ENCODE data around the gene TIMM21.

The TIMM21 gene

GRCh38 chr18:74147779-74148542 lies at the start of gene TIMM21, which contains the start of gene FBXO15:
Gene TIMM21, plus strand, starts transcription at chr18:74148523. Its CDS starts 286 bp downstream, at chr18:74148809.
Gene FBXO15, minus strand, starts transcription at chr18:74147834. Its CDS starts 49 bp downstream, at chr18:74147785.
- DNase-seq (ENCODE audit: low spot score): peak; percentile 96

- no peak for DNase-seq (ENCODE audit: low spot score)
These were observed 39.9 kb upstream of the TIMM21 start for GRCh38 chr18:74108460-74108859.

- no peak for DNase-seq (ENCODE audit: low spot score)
These were observed 38.2 kb upstream of the TIMM21 start for GRCh38 chr18:74110149-74110548.

- DNase-seq (ENCODE audit: low spot score): no peak
These were observed 37.3 kb upstream of the TIMM21 start for GRCh38 chr18:74110976-74111375.

GRCh38 chr18:74113711-74114110 lies 34.6 kb upstream of the TIMM21 start:
- DNase-seq (ENCODE audit: low spot score): no peak

- no peak for DNase-seq (ENCODE audit: low spot score)
These were observed 34.2 kb upstream of the TIMM21 start for GRCh38 chr18:74114116-74114515.

GRCh38 chr18:74115046-74115445 lies 33.3 kb upstream of the TIMM21 start:
- no peak for DNase-seq (ENCODE audit: low spot score)

- DNase-seq (ENCODE audit: low spot score): no peak
These were observed 31.4 kb upstream of the TIMM21 start for GRCh38 chr18:74116633-74117554.

- no peak for DNase-seq (ENCODE audit: low spot score)
These were observed 25.1 kb upstream of the TIMM21 start for GRCh38 chr18:74123200-74123599.

GRCh38 chr18:74124642-74125041 lies 23.7 kb upstream of the TIMM21 start:
- DNase-seq (ENCODE audit: low spot score): no peak

GRCh38 chr18:74126684-74127655 lies 21.4 kb upstream of the TIMM21 start:
- DNase-seq (ENCODE audit: low spot score): no peak

GRCh38 chr18:74128159-74128558 lies 20.2 kb upstream of the TIMM21 start:
- DNase-seq (ENCODE audit: low spot score): no peak

GRCh38 chr18:74131124-74131523 lies 17.2 kb upstream of the TIMM21 start:
- DNase-seq (ENCODE audit: low spot score): no peak

- no peak for DNase-seq (ENCODE audit: low spot score)
These were observed 16.1 kb upstream of the TIMM21 start for GRCh38 chr18:74132201-74132600.

- DNase-seq (ENCODE audit: low spot score): no peak
These were observed 10.3 kb upstream of the TIMM21 start for GRCh38 chr18:74137920-74138538.

- DNase-seq (ENCODE audit: low spot score): no peak
These were observed 8.9 kb upstream of the TIMM21 start for GRCh38 chr18:74139411-74139810.

GRCh38 chr18:74139888-74140287 lies 8.4 kb upstream of the TIMM21 start:
- DNase-seq (ENCODE audit: low spot score): no peak

GRCh38 chr18:74140582-74140981 lies 7.7 kb upstream of the TIMM21 start:
- no peak for DNase-seq (ENCODE audit: low spot score)

GRCh38 chr18:74141667-74142066 lies 6.7 kb upstream of the TIMM21 start:
- DNase-seq (ENCODE audit: low spot score): no peak

- no peak for DNase-seq (ENCODE audit: low spot score)
These were observed 6.1 kb upstream of the TIMM21 start for GRCh38 chr18:74142252-74142651.

GRCh38 chr18:74146756-74147155 lies 1.6 kb upstream of the TIMM21 start:
- no peak for DNase-seq (ENCODE audit: low spot score)

GRCh38 chr18:74147491-74147778 lies 888 bp upstream of the TIMM21 start:
- DNase-seq (ENCODE audit: low spot score): no peak
